Lung (tissue), 12 donors: ENCODE measurements around the gene ARHGAP19. TPM values are rescaled to one million over a fixed set of nuclear protein-coding genes. Genes with fewer than 3 reads are reported as not detected.

Experiments
- ATAC-seq: fragments of 200-7000 bp; cut with Tn5 transposase; one replicate; pipeline ENCODE4 v1.9.1; 2020; ENCODE audit warnings: moderate number of reproducible peaks; ENCODE audit not compliant: insufficient read depth, low FRiP score
- DNase-seq, 3 donors: peaks; one replicate each; pipeline ENCODE4 v3.0.0-alpha.2; 2013 to 2017
- H3K27ac ChIP-seq, 2 donors: one replicate each; pipeline ENCODE4 v1.5.1; 2013; ENCODE audit warnings: mild to moderate bottlenecking in 2 of 2, moderate library complexity in 2 of 2, control low read depth in 1 of 2, inconsistent platforms in 1 of 2, low read depth in 1 of 2, low read length in 1 of 2
- H3K27me3 ChIP-seq, 3 donors: one replicate each; pipeline ENCODE4 v1.5.1; 2013; ENCODE audit warnings: low read length in 2 of 3; ENCODE audit not compliant: control insufficient read depth in 3 of 3, insufficient read depth in 3 of 3
- H3K36me3 ChIP-seq, 4 donors: one replicate each; pipeline ENCODE4 v1.5.1; 2013; ENCODE audit warnings: low read length in 4 of 4, mild to moderate bottlenecking in 1 of 4, moderate library complexity in 1 of 4; ENCODE audit not compliant: control insufficient read depth in 4 of 4, insufficient read depth in 4 of 4
- H3K4me1 ChIP-seq, 5 donors: one replicate each; pipeline ENCODE4 v1.5.1; 2013; ENCODE audit warnings: low read length in 5 of 5, mild to moderate bottlenecking in 2 of 5, moderate library complexity in 1 of 5; ENCODE audit not compliant: control insufficient read depth in 5 of 5, insufficient read depth in 5 of 5
- H3K4me3 ChIP-seq: one replicate; pipeline ENCODE4 v1.5.1; 2013; ENCODE audit warnings: mild to moderate bottlenecking, control low read depth, moderate library complexity
- H3K9ac ChIP-seq, 2 donors: one replicate each; pipeline ENCODE4 v1.5.1; 2013; ENCODE audit warnings: low read length in 2 of 2, control low read depth in 1 of 2; ENCODE audit not compliant: insufficient read depth in 1 of 2
- H3K9me3 ChIP-seq, 4 donors: one replicate each; pipeline ENCODE4 v1.5.1; 2013; ENCODE audit warnings: low read length in 3 of 4, mild to moderate bottlenecking in 1 of 4, moderate library complexity in 1 of 4; ENCODE audit not compliant: control insufficient read depth in 4 of 4, insufficient read depth in 3 of 4
- WGBS, 2 donors: extraction: QIAGEN DNeasy Blood & Tissue Kit; methylation state at CpG; one replicate each; pipeline ENCODE4 v1.1.7; 2013; 5-methylcytosine and 5-hydroxymethylcytosine counted together
- polyA plus RNA-seq, 2 donors: library from polyadenylated mRNA; stranded (reverse); fragments of 200-250 nt; gene quantifications; one replicate each; pipeline ENCODE4 v1.2.1, GENCODE V29; 2013
- total RNA-seq, 2 donors: library from RNA; depleted of rRNA in 1 of 2; stranded (reverse); fragments of >200 nt in 1 of 2; gene quantifications; one replicate each; pipeline ENCODE4 v1.2.1, GENCODE V29; 2014 to 2021
- TF ChIP-seq, protein P1 (sequence below): IDR thresholded peaks from 2 replicates; pipeline ENCODE4 v1.5.1; 2012; ENCODE audit warnings: mild to moderate bottlenecking; ENCODE audit errors: control extremely low read depth, extremely low read depth
- donor health status: control.
- donor health status: control.
- donor health status: Bipolar disorder and iron deficiency.
- donor health status: healthy.
- donor health status: DM: yes; HTN: yes; CAD: no.

The ARHGAP19 gene
- total and polyA plus RNA-seq, 4 donors = 1.9 to 20.4 (median 8.5) TPM

DNA sequence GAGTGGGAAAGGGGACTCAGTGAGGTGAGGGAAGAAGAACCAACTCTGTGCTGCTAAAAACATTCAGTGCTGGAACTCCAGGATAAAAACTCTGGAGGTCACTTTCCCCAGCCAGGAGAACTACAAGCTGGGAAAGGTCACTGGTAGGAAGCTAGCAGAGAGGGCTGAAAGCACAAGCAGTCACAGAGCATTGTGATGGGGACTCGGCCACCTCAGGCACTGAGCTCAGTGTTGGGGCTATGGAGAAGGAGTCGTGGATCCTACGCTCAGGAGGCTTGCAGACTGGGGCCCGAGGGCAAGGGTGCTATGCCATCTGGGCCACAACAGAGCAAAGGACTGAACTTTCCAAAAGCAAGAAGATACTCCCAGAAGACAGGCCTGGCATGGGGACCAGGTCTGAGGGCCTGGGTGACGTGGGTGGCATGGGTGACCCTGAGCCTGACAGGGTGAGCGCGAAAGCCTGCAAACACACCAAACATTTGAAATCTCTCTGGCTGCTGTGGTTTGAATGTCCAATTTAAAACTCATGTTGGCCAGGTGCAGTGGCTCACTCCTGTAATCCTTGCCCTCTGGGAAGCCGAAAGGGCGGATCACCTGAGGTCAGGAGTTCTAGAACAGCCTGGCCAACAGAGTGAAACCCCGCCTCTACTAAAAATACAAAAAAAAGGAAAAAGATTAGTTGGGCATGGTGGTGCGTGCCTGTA is 9.8 kb upstream of the ARHGAP19 start:
- DNase-seq = no peak
- no peak overlapping the region for H3K9ac ChIP-seq
- no peaks in the 10 kb centered on the region for H3K4me1 ChIP-seq
- H3K36me3 ChIP-seq = no peaks in the 10 kb centered on the region
- WGBS, 2 donors = 96 to 98% methylated on average over 11 of the region's 11 CpGs
- H3K27me3 ChIP-seq = no peaks in the 10 kb centered on the region
- TF ChIP-seq, protein P1, sequence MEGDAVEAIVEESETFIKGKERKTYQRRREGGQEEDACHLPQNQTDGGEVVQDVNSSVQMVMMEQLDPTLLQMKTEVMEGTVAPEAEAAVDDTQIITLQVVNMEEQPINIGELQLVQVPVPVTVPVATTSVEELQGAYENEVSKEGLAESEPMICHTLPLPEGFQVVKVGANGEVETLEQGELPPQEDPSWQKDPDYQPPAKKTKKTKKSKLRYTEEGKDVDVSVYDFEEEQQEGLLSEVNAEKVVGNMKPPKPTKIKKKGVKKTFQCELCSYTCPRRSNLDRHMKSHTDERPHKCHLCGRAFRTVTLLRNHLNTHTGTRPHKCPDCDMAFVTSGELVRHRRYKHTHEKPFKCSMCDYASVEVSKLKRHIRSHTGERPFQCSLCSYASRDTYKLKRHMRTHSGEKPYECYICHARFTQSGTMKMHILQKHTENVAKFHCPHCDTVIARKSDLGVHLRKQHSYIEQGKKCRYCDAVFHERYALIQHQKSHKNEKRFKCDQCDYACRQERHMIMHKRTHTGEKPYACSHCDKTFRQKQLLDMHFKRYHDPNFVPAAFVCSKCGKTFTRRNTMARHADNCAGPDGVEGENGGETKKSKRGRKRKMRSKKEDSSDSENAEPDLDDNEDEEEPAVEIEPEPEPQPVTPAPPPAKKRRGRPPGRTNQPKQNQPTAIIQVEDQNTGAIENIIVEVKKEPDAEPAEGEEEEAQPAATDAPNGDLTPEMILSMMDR = no peak
- no peak overlapping the region for H3K4me3 ChIP-seq
- no peak overlapping the region for H3K27ac ChIP-seq
- H3K9me3 ChIP-seq = no peaks in the 10 kb centered on the region
- no peak for ATAC-seq

DNA sequence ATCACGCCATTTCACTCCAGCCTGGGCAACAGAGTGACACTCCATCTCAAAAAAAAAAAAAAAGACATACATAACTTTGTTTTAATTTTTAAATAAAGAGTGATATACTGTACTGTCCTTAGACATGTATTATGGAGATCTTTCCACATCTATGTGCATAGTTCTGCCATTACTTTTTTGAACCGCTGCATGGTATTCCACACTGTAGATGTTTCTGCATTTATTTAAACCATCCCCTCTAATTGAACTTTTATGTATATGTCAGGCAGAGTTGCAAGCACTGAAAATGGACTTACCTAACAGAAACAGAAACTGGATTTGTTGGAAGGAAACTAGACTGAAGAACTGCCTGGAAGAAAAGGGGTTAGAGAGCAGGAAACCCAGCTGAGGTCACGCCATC is 8.5 kb upstream of the ARHGAP19 start:
- no peaks in the 10 kb centered on the region for H3K36me3 ChIP-seq
- no peak overlapping the region for H3K27ac ChIP-seq
- H3K9me3 ChIP-seq = no peaks in the 10 kb centered on the region
- no peak for ATAC-seq
- H3K4me1 ChIP-seq = no peaks in the 10 kb centered on the region
- no peaks in the 10 kb centered on the region for H3K27me3 ChIP-seq
- no peak overlapping the region for H3K9ac ChIP-seq
- TF ChIP-seq, protein P1 = no peak
- 93 to 94% methylated on average over 3 of the region's 3 CpGs for WGBS, 2 donors
- no peak for DNase-seq
- H3K4me3 ChIP-seq = no peak overlapping the region

DNA sequence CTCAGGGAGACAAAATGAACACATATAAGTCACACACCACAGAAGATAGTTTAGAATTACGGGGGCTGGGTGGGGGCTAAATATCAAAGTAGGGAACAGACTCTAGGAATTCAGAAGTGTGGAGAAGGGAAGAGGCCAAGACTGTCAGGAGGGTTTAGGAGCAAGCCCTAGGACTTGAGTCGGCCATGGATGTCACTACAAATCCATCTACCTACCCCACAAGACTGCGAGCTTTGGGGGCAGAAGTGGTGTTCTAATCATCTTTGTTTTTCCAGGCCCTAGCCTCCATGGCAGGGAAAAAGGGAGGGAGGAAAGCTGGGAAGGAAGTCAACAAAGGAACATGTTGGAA is 5.8 kb upstream of the ARHGAP19 start:
- Histone ChIP-seq H3K4me3 (no peak overlapping the region), H3K4me1 (no peaks in the 10 kb centered on the region), H3K36me3 (no peaks in the 10 kb centered on the region), H3K27me3 (no peaks in the 10 kb centered on the region), H3K9ac (no peak overlapping the region), H3K9me3 (no peaks in the 10 kb centered on the region), H3K27ac (no peak overlapping the region)
- TF ChIP-seq, protein P1 = no peak
- WGBS, 2 donors = 78 to 81% methylated on average over 3 of the region's 3 CpGs
- DNase-seq (no peak), ATAC-seq (no peak)
